Measurements from ENCODE around the gene PAK5.

- TF ChIP-seq, protein P1, sequence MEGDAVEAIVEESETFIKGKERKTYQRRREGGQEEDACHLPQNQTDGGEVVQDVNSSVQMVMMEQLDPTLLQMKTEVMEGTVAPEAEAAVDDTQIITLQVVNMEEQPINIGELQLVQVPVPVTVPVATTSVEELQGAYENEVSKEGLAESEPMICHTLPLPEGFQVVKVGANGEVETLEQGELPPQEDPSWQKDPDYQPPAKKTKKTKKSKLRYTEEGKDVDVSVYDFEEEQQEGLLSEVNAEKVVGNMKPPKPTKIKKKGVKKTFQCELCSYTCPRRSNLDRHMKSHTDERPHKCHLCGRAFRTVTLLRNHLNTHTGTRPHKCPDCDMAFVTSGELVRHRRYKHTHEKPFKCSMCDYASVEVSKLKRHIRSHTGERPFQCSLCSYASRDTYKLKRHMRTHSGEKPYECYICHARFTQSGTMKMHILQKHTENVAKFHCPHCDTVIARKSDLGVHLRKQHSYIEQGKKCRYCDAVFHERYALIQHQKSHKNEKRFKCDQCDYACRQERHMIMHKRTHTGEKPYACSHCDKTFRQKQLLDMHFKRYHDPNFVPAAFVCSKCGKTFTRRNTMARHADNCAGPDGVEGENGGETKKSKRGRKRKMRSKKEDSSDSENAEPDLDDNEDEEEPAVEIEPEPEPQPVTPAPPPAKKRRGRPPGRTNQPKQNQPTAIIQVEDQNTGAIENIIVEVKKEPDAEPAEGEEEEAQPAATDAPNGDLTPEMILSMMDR (IDR thresholded peaks at IDR 0.05; ENCODE audit: low read length) = no peak
- no peak for TF ChIP-seq EZH2phosphoT487 (IDR thresholded peaks at IDR 0.05; ENCODE audit: low read length)
These were observed 331.9 kb downstream of the PAK5 start for GRCh38 chr20:9506964-9507369.
